ENCODE measurements around the gene RASGRP1.

- TF ChIP-seq POLR2A (IDR thresholded peaks at IDR 0.05) = no peak
- TF ChIP-seq, protein P1, sequence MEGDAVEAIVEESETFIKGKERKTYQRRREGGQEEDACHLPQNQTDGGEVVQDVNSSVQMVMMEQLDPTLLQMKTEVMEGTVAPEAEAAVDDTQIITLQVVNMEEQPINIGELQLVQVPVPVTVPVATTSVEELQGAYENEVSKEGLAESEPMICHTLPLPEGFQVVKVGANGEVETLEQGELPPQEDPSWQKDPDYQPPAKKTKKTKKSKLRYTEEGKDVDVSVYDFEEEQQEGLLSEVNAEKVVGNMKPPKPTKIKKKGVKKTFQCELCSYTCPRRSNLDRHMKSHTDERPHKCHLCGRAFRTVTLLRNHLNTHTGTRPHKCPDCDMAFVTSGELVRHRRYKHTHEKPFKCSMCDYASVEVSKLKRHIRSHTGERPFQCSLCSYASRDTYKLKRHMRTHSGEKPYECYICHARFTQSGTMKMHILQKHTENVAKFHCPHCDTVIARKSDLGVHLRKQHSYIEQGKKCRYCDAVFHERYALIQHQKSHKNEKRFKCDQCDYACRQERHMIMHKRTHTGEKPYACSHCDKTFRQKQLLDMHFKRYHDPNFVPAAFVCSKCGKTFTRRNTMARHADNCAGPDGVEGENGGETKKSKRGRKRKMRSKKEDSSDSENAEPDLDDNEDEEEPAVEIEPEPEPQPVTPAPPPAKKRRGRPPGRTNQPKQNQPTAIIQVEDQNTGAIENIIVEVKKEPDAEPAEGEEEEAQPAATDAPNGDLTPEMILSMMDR (IDR thresholded peaks at IDR 0.05) = no peak
- no peak for TF ChIP-seq POLR2AphosphoS5 (IDR thresholded peaks at IDR 0.05)
Observed at GRCh38 chr15:38610748-38611147, 46.1 kb upstream of the RASGRP1 start.
